GM19240 (cell line): ENCODE measurements around the gene MAP3K20.
"Not testable (repeated sequence)": the region's sequence is repeated elsewhere in the genome, so short reads cannot be mapped to it uniquely, and the experiment has no call there.

Source experiments
- DNase-seq: peaks from one replicate; pipeline ENCODE4 v3.0.0; 2011; ENCODE audit warnings: low spot score; ENCODE audit not compliant: insufficient read length

Gene MAP3K20

DNA sequence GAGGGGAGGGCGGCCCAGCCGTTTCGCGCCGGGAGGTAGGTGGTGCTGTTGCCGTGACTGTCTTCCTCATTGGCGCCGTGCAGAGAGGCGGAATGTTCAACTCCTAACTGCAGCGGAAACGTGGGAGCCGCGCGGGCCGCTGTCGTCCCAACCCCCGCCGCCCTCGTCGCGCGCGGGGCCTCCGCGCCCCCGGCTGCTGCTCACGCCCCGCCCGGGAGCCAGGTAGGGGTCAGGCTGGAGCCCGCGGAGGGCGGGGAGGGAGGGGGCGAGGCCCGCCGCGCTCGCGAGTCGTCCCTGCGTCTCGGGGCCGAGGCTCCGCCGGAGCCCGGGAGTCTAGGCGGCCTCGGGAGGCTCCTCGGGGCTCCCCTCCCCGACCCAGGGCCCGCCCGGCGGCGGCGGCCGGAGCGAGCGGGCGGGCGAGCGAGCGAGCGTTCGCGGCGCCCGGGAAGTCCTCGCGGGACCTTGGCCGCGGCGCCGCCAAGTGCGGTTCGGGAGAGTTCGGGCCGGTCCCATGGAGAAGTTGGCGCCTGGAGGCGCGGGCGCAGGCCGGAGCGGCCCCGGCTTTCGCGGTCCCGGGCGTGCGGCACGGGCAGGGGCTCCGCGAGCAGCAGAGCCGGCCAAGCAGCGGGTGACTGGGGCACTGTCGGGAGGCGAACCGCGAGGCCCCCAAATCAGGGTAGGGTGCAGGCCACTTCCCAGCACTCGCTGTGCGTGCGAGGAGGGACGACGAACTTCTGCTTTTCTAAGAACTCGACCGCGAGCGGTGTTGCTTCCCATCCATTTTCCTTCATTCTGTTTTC, at the start of gene MAP3K20:
MAP3K20 (plus strand) TSS at position 66 of the 800 bp plus-strand sequence. CDS start 15,186 bp downstream, outside the sequence.
- DNase-seq, result no peak

DNA sequence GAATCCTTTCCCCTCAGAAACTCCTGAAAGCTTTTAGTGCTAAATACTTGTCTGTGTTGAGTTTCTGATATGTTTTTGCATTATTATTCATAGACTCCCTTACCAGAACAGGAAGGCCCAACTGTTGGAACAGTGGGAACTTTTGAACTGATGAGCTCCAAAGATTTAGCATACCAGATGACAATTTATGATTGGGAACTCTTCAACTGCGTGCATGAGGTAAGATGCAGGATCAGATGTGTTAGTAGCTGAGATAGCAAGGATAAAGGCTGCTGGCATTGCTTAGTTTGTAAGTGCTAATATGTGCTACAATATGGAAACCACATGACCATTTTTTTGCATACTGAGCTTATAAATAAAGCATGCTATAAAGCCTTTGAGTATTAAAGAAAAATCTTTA, 49.2 kb upstream of the MAP3K20 start:
- no peak for DNase-seq

DNA sequence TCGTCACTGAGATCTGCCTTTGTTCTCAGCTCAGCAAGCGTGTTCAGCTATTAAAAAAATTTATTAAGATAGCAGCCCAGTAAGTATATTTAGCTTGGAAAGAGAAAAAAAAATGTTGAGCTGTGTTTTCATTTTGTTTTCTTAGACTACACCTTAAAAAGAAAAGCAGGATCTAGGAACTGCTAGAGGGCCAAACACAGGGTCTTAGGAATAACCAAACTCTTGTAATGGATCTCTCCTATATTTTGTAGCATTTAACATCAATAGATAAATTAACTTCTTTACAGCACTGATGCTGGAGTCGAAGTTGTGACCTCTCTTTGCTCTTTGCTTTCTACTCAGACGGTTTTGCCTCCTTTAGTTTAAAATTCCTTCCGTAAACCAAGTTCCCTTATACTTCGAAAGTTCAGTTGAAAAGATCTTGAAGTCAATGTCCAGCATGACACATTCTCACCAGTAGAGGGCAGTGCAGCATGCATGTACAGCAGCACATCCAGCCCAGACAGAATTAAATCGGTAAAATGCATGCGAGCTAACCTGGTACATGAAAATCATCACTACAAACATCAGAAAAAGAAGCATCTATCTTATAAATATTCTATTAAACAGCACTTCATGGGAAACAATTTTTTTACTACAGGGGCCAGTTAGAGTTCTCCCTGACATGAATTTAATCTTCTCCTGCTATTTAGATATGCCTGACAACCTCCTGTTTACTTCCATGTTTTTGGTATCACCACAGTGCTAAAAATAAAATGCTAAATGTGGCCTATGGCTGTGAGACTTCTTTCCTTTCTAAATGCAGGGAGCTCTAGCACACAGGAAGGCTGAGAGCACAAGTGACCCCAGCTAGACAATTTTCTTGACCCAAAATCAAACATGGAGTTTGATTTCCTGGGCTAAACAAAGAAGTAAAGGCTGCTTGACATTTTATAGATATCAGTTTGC, 48.2 kb upstream of the MAP3K20 start:
- peak; percentile 46 for DNase-seq

DNA sequence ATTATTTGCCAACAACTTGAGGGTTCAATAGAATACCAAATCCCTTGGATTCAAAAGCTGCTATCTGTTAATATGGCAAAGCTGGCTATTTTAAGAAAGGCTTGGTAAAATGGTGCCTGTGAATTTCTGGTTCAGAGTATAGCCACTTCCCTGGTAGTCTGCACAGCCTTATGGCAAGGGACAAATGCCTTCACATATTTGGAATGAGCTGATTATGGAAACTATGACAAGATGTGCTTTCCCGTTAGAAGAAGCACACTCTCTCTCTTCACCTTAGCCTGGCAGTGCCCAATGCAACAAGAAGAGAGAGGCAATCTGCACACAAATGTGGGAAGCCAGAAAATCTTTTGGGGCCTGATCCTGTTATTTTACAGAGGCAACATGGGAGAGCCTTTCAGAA, 47.5 kb upstream of the MAP3K20 start:
- DNase-seq, result no peak

DNA sequence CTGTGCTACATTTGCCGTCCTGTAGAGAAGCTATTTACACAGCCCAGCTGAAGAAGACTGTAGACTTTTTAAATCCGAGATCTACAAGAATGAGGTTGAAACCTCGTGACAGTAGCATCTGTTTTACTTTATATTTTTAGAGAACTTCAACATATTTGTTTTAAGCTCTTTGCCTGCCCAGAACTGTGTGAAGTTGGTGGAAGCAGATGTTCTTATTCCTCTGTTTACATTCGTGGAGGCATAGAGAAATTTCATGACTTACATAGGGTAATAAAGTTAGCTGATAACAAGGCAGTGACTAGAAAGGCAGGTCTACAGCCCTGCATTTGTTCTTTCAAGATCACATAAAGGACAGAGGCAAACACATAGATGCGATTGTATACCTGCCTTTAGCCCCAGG, 47.0 kb upstream of the MAP3K20 start:
- DNase-seq, result no peak

DNA sequence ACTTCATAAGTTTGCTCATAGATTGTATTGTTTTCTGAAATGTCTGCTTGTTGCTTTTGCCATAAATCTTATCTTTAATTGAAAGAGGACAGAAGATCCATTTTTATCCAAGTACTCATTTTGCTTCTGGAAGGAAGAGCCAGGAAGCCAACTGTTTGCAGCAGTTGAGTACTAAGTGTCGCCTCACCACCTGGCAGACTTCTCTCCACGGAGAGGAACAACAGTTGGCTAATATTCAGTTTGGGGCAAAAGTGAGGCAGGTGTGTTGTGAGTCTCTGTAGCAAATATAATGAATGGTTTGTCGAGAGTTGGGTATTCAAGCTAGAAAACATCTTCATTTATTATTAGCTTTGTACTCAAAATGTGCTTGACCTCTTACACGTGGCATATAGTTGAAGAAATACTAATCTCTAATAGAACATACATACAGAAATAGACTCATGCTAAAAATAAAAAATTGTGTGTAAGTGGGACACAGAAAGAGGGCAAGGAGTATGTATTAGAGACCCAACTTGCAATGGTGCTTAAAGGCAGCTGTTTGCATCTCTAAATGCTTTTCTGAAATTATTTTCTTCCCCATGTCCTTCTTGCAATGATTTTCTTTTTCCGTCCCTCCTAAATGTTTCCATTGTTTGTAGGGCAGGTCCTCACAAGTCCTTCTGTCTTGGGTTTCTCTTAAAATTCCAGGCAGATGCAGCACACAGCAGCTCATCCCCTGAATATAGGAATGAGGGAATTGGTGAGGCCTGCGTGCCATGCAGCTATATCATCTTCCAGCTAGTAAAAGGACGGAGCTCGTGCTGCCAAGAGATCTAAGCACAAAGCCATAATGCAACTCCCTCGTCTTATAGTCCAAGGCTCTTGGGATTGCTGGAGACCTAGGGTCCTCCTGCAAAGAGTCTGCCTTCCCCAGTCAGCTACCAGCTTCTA, 44.8 kb upstream of the MAP3K20 start:
- no peak for DNase-seq

DNA sequence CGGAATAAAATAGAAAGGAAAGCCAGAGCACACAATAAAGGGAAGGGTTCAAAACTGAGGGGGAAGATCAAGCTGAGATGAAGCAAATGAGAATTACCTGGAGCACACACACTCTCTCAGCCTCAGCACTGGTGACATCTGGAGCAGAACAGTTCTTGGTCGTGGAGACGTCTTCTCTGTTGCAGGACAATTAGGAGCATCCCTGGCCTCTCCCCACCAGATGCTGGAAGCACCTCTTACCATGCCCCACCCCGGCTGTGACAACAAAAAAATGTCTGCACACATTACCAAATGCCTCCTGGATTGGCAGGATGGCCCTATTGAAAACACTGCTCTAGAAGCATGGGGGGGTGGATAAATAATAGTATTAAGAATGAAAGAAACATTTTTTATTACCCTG, 43.6 kb upstream of the MAP3K20 start:
- DNase-seq, result no peak

DNA sequence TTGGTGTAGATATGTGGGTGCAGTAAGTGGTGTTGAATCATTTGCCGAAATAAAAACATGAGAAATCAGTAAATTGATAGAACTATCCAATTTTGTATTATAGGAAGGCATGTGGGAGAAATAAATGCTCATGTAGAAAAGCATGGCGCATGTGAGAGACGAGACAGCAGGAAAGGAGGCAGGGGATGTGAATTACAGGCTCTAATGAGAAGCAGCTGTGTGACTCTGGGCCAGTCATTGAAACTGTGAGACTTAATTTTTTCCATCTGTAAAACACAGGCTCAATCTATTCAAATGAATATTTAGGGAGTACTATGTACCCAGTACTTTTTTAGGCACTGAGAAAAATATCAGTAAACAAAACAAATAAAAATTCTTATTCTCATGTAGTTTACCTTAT, 42.6 kb upstream of the MAP3K20 start:
- no peak for DNase-seq

DNA sequence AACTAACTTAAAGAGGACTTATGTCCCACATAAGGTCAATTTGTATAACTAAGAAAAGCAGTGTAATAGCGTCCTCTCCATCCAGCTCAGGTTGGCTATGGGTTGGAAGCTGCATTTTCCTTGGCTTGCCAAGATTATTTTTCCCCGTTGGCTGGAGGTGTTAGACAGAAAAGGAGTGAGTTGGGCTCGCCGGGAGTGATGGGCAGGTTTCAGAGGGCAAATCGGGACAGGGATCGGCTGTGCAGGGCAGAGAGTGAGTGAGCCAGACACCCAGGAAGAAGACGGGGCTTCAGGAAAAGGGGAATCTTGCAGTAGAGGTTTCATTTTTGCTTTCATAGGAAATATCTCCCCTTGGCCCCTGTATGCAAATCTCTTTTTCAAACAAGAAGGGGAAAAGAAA, 41.5 kb upstream of the MAP3K20 start:
- DNase-seq, result no peak

DNA sequence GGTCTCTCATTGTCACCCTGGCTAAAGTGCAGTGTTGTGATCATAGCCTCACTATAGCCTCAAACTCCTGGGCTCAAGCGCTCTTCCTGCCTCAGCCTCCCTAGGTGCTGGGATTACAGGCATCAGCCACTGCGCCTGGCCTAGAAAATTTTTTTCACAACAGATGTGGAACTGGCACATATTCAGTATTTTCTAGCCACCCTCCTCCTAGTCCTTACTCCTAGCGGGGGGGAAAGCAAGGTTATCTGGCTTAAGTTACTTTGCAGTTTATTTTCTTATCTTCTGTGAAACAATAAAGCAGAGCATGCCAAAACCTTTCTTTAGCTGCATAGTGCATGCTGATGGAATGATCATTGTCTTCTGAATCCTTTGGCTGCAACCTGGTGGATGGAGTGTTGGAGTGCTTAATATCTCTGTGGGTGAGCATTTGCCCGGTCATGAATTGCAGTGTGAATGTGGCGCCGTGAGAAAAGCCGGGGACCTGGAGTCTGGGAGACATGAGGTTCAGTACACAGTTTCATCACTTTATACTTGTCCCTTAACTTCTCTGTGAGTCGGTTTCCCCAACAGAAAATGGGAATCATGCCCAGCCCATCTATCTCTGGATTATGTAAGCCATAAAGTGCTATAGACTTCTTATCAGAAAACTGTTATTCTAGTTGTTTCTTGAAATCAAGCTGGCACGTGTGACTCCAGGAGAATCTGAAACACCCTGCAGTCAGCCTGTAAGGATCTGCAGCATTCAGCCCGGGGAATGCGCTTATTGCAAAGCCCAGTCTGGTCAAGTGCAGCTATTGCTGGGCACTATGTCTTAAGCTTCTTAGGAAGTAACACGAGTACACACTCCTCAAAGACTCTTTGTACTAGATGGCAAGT, 38.2 kb upstream of the MAP3K20 start:
- DNase-seq, result no peak

DNA sequence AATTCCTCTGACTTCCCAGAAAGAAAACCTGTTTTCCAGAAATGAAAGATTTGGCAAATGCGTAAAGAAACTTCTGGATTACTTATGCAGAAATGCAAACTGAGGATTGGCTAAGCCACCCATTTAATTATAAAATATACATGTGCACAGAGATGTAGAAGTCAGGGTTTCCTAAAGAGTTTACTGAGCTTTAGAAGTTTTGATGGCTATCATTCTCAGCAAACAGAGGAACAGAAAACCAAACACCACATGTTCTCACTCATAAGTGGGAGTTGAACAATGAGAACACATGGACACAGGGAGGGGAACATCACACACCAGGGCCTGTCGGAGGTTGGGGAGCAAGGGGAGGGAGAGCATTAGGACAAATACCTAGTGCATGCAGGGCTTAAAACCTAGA, 37.4 kb upstream of the MAP3K20 start:
- DNase-seq, result not testable (repeated sequence)

DNA sequence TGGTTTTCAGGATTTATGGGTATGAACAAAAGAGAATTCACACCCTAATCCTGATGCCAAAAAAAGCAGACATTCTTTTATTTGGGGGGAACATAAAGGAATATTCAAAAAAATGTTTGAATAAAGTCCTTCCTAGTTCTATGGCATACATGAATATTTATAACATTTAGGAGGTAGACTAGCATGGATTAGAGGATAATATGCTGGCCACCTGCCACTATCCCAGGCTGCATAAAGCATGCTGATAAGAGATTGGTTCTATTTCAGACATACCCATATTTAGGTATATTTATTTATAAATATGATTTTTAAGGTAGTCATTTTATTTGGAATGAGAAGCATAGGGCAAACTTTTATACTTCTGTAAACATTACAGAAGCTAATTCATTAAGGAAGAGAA, 34.9 kb upstream of the MAP3K20 start:
- DNase-seq, result no peak

DNA sequence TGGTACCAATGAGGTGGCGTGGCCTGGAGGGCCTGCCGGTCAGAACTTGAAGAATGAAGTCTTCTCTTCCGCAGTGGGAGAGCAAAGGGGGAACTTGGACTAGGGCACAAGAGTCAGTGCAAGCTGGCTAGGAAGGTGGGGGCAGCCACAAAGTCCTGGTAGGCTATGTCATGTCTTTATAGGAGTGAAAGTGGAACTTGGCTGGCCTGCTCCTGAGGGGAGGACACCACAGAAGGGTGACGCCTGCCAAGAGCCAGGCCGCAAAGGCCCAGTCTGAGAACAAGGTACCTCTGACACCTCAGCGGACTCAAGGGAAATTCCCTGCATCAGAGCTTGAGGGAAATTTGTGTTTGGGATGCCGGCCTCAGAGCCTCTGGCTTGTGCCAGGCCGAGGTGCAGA, 32.2 kb upstream of the MAP3K20 start:
- DNase-seq, result no peak

DNA sequence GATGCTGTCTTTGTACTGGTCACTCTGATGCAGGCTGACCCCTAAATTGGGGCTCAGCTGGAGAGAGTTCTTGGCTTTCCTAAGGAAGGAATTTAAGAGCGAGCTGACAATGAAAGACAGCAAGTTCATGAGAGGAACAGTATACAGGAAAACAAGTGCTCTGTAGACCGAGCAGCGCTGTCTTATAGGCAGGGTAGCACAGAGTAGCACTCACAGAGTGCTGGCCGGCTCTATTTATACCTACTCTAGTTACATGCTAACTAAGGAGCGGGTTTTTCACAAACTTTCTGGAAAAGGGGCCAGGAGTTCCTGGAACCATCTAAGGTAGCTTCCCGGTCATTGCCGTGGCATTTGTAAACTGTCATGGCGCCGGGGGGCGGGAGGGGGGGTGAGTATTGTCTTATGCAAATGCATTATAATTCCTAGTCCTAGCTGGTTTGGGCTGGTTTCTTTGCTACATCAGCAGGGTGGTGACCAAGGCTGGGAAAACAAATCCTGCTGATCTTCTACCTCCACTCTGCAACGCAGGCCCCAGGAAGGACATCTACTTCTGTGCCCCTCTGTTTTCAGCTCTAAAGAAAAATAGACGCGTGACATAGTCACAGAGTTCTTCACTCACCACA, 31.6 kb upstream of the MAP3K20 start:
- DNase-seq, result no peak

DNA sequence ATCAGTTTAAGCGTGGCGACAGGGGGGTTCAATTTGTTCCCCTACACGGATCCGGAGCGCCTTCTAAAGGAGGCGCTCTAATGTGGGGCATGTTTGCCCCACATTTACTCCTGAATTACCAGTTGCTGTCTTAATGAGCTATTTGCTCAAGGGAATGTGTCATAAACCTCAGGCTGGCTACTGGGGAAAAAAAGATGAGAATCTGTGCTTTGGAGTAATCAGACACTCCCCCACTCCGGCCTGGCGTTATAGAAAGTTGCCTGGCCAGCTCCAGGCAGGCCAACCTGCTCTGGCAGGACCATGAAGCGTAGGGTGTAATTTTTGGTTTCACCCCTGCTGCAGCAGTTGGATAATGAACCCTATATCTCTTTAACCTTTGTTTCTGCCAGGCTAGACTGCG, 31.0 kb upstream of the MAP3K20 start:
- DNase-seq, result no peak

DNA sequence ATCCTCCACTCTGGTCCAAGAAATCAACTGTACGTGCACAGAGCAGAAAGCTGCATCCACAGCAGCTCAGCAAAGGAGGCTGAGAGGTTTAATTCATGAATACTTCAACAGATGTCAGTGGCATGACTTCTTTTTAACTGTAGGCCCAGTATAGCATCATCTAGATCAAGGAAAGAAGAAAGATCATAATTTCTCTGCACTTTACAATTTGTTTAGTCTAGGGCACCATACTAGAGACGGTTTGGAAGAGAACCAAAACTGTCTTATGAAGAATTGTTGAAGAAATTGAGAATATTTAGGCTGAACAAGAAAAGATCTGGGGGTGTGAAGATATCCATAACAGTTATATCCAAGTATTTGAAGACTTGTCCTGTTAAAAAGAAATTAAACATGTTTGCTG, 30.5 kb upstream of the MAP3K20 start:
- no peak for DNase-seq

DNA sequence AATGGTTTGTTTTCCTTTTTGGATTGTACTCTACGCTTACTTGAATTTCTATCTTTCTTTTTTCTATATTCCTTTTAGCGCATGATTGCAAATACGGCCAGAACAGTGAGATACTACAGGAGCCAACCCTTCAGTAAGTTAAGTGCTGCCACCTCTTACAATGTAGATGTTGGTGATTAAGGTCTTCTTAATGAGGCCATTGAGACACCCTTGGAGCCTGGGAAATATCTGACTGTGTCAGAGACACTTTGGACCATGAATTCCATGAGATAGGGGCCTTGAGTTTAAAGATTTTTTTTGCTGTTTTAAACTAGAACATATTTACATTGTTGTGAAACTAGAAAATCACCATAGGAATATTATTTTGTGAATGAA, 27.1 kb upstream of the MAP3K20 start:
- DNase-seq, result no peak

DNA sequence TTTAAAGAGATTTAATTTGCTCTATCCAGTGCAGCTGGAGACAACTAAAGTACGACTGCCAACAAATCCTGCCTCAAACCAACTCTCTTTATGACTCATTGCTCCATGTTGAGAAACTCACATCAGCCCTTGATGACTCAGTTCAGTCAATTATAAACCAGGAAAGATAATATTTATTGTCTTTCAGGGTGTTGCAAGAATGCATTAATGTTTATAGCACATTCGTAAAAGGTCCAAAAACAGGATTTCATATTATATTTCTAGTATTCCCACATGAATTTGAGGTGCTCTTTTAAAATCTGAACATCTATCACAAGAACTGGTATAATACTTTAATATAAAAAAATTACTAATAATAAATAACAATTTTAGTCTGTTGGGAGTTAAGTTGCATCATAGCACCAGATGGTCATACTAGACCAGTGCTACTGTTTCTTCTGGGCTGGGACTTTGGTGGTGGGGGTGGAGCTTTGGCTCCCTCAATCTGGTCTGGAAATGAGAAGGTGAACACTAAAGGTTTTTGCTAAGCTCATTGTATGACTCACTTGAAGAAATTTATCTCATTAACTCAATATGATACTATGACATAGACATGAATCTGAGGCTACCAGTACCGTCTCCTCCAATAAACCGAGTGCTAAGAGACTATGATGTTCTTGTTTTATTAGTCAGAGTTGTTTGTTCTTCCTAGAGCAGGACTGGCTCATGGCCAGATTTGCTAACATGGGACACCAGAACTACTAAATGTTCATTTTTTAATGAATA, 26.6 kb upstream of the MAP3K20 start:
- no peak for DNase-seq

DNA sequence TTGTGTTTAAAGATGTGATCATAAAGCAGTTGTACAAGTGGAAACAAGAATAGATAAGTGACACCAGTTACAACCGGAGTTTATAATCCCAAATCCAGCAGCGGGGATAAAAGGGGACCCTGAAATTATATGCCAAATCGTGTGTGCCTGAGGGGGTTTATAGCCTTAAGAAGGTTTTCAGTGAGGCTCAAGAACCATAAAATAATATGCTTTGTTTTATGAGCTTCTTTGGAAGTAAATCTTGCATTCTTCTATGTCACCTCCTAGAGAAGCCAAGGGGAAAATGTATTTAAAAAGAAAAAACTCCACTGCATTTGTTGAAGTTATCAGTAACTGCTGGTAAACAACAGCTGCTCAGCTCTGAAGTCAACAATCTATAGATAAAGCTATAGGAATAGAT, 25.8 kb upstream of the MAP3K20 start:
- DNase-seq, result no peak
